GM18951 (cell line): ENCODE data around the gene ATP5PB.

Experiments
- POLR2A ChIP-seq: IDR thresholded peaks from 4 replicates; pipeline ENCODE4 v1.6.1; 2011; ENCODE audit warnings: mild to moderate bottlenecking; ENCODE audit not compliant: insufficient read length, insufficient read depth; ENCODE audit errors: extremely low read depth
- in situ Hi-C: fragments of 300-500 bp; cut with MboI; formaldehyde crosslinking; loops from one replicate; pipeline ENCODE4 v1.12.0; 2022; ENCODE audit warnings: low sequenced_read_pairs, mixed read lengths, inconsistent platforms; ENCODE audit not compliant: unreplicated experiment

The ATP5PB gene

DNA sequence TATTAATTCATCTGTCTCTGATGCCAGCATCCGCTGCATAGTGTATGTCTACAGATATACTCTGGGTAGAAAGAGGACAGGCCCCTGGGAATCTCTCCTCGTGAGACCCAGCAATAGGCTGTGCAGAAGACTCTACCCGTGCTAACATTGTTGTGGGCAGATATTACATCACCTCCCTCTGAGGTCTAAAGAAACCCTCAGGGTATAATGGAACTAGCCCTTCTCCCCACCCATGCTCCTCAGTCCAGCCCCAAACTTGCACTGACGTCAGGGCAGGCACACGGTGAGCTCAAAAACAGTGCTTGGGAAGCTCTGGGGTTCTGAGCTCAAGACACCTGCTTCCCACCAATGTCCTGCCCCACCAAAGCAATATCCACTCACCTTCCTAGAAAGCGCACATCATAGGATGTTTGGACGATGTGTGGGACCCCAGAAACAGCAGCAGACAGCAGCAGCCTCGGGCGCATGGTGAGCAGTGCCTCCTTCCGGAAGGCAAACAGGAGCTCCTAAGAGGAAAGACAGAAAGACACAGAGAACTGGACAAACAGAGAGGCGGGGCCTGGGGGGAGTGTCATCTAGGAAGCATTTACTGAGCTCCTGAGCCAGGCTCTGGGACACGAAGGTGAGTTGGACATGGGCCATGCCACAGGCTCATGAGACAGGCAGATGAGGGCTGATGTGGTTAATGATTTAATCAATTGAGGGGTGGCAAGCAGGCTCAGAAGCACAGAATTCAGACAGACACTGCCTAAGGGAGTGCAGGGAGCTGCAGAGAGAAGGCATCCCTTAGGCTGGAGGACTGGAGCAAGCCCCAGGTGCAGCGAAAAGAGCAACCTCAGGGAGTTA lies 26.5 kb upstream of the ATP5PB start:
- in situ Hi-C loops, result no loop called here
- TF ChIP-seq POLR2A, result no peak

DNA sequence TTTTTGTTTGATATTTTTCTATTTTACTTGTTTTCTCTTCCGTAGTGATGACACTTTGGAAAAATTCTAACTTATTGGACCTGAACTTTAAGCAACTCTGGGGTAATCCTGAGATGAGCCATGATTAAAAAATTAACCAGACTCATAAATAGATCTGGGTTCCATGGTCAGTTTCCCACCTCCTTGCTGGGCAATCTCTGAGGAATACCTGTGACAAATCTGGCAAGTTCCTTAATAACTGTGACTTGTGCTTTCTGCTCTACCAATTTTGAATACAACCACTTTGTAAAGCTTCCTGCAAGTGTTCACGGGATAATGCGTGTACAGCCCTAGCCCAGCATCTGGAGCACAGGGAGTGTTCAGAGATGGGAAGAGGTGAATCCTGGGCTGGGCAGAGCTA lies 25.0 kb upstream of the ATP5PB start:
- in situ Hi-C loops, result no loop called here
- TF ChIP-seq POLR2A, result no peak

- no peak for TF ChIP-seq POLR2A
- in situ Hi-C loops, result no loop called here
Observed at GRCh38 chr1:111436726-111437125, 12.5 kb upstream of the ATP5PB start.

DNA sequence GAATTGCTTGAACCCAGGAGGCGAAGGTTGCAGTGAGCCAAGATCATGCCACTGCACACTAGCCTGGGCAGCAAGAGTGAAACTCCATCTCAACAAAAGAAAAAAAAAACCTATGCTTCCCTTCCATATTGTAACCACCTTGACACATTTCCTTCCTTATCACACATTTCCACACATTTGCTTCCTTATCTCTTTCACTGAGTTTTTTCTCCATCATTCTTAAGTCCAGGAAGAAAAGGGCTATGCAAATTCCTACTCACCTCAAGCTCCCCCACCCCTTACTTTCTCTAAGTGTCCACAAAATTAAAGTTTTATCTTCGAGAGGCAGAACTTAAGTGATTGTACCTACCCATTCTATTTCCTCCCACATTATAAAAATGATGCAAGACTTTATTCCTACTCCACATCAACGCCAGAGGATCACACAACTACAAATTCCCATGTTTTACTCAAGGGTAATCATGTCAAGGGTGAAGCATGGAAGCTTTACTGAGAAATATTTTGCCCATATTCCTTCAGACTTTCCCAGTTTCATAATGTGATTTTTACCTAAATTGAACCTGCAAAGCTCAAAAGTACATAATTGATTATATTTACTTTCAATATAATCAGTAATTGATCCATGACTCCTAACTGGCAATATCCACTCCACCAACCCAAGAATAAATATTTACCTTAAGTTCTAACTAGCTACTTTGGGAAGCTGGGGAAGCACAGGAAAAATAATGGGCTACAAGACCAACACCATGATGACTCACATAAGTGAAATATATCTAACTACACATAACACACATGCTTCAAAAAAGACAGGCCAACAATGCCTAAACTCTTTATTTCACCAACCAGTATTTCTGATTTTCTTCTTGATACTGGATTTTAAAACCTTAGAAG lies 9.6 kb upstream of the ATP5PB start:
- no peak for TF ChIP-seq POLR2A
- in situ Hi-C loops, result no loop called here

DNA sequence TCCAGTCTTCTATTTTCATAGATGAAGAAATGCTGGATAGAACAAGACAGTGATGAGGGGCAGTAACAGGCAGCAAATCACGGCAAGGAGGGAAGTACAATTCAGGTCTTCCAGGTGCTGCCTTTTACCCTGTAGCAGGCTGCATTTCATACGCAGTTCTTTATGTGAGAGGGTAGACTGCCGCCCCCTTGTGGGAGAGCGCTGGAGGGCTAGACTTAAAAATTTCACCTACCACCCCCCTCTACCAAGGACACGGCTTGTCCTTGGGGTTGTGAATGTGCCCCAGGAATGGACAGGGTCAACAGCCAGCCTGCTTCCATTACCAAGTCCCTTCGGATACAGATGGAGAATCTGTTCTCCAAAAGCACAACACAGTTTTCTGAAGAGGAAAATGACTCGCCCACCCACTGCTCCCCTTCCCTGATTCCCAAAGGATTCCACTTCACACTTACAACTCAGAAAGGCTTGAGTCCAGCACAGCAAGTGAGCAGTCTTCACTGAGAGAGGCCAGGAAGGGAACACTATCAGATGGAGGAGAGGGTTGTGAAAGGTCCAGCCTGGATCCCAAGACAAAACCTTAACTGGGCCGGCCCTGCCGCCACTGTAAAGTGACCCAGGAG lies 7.6 kb upstream of the ATP5PB start:
- in situ Hi-C loops, result no loop called here

DNA sequence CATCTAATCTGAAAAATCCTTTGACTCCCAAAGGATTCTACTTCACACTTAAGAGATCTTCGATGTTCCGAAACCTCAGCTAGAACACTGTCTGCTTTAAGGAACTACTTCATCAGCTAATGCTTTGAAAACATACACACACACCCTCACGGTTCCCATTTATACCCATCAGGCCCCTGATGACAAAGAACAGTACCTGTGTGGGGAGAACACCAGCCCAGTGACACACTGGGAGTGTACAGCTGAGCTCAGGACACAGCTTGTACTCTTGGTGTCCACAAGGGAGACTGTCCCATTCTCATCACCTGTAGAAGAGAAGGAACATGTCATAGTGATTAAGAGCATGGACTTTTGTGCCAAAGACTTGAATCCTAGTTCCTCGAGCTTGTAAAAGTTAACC lies 6.8 kb upstream of the ATP5PB start:
- no peak for TF ChIP-seq POLR2A
- in situ Hi-C loops, result no loop called here

More for the DNA sequence above, 7.6 kb upstream of the ATP5PB start:
- TF ChIP-seq POLR2A, result no peak

GRCh38 chr1:111444031-111444430 lies 5.2 kb upstream of the ATP5PB start:
- TF ChIP-seq POLR2A, result no peak

DNA sequence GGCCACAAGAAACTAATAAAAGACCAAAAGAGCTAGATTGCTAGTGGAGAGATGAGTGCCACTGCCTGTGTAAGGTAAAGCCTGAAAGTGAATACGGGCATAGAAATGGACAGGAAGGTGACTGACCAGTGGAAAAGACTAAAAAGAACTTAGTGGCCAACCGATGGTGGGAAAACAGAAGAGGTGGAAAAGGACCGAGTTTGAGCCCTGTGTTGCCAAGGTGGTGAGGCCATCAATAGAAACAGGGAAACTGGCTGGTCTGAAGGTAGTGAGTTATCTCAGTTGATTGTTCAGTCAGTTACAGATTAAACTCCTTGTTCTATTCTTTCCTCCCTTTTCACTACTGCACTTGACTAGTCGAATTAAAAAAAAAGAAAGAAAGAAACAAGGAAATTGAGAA lies 2.7 kb upstream of the ATP5PB start:
- TF ChIP-seq POLR2A, result no peak
- in situ Hi-C loops, result no loop called here

More at GRCh38 chr1:111444031-111444430, 5.2 kb upstream of the ATP5PB start:
- in situ Hi-C loops, result no loop called here

GRCh38 chr1:111446967-111447892 lies 2.0 kb upstream of the ATP5PB start:
- no peak for TF ChIP-seq POLR2A
- in situ Hi-C loops, result no loop called here

DNA sequence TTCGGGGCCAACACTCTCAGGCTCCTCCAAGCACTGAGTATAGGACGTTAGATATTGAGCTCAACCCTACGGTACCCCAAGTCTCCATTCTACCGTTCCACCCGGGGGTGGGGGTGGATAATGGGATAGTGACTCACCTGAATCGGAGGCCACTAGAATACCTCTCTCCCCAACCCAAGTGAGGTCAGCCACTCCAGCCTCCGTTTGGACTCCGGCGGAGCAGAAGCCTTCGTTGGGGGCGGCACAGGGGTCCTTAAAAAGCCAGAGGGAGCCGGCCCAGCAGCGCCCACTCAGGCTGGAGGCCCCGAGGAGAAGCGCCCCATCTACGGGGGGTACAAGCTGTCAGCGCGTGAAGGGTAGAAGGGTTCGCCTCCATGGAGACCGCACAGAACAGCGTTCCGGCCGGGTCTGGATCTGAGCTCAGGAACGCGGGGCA lies 764 bp upstream of the ATP5PB start:
- in situ Hi-C loops, result no loop called here
- TF ChIP-seq POLR2A, result no peak

DNA sequence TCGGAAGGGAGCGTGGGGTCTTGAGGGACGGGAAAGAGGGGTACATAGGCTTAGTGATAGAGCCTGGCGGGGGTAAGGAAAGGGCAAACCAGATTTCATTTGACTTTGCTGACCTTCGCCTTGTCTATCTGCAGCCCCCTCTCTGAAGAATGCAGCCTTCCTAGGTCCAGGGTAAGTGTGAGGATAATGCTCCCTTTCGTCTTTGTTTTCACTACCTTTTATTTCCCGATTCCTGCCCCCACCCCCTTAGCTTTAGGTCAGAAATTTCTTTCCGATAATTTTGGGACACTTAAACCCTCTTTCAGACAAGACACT lies 396 bp downstream of the ATP5PB start:
- no peak for TF ChIP-seq POLR2A
- in situ Hi-C loops, result no loop called here

DNA sequence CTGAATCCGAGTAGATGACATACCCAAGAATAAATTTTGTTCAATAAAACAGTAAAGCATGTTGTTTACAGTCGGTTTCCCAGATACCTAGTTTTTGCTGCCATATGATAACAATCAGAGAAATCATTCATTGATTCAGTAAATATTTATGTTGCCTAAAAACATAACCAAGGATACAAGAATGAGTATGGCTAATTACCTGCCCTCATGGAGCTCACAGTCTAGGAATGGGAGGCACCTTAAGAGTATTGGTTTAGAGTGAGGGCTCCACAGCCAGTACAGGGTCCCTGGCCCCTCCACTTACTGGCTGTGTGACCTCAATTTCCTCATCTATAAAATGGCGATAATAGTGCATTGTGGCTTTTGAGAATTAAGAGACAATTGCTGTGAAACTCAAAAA lies 921 bp downstream of the ATP5PB start:
- no peak for TF ChIP-seq POLR2A
- in situ Hi-C loops, result no loop called here
